Glutamatergic neuron (in vitro differentiated cells): ENCODE measurements around the gene P3H2. TPM values are rescaled to one million over a fixed set of nuclear protein-coding genes. Genes with fewer than 3 reads are reported as not detected.

Experiments used
- DNase-seq: peaks from one replicate; pipeline ENCODE4 v3.0.0; 2022
- H3K27ac Mint-ChIP-seq: one replicate; pipeline ENCODE4 v1.8.0; 2020; ENCODE audit warnings: mild to moderate bottlenecking, mixed read lengths, inconsistent platforms; ENCODE audit not compliant: unreplicated experiment
- H3K27me3 Mint-ChIP-seq: one replicate; pipeline ENCODE4 v1.8.0; 2020; ENCODE audit warnings: mild to moderate bottlenecking, moderate library complexity, mixed read lengths, inconsistent platforms; ENCODE audit not compliant: unreplicated experiment
- H3K36me3 Mint-ChIP-seq: one replicate; pipeline ENCODE4 v1.8.0; 2020; ENCODE audit warnings: mild to moderate bottlenecking, mixed read lengths, inconsistent platforms; ENCODE audit not compliant: unreplicated experiment
- H3K4me1 Mint-ChIP-seq: one replicate; pipeline ENCODE4 v1.8.0; 2020; ENCODE audit warnings: mild to moderate bottlenecking, low read depth, mixed read lengths, inconsistent platforms; ENCODE audit not compliant: unreplicated experiment
- H3K4me3 Mint-ChIP-seq: one replicate; pipeline ENCODE4 v1.8.0; 2020; ENCODE audit warnings: mild to moderate bottlenecking, mixed read lengths, inconsistent platforms; ENCODE audit not compliant: unreplicated experiment
- H3K9me3 Mint-ChIP-seq: one replicate; pipeline ENCODE4 v1.8.0; 2020; ENCODE audit warnings: mild to moderate bottlenecking, moderate library complexity, mixed read lengths, inconsistent platforms; ENCODE audit not compliant: unreplicated experiment
- total RNA-seq: library from RNA; stranded (reverse); fragmentation: NEBNext Ultra II Directional; extraction: Animal tissue kit (Norgen Biotek cat#: 25700); gene quantifications from one replicate; pipeline ENCODE4 v1.2.1, GENCODE V29; 2021; ENCODE audit not compliant: unreplicated experiment
- TF ChIP-seq, protein P1 (sequence below): fragments of 200-600 bp; sonication (generic); IDR thresholded peaks from one replicate; pipeline ENCODE4 v1.5.0; 2021; ENCODE audit not compliant: partially characterized antibody, unreplicated experiment

Gene P3H2
- total RNA-seq, 1 donor from 2014 or later = 28.6 TPM

DNA sequence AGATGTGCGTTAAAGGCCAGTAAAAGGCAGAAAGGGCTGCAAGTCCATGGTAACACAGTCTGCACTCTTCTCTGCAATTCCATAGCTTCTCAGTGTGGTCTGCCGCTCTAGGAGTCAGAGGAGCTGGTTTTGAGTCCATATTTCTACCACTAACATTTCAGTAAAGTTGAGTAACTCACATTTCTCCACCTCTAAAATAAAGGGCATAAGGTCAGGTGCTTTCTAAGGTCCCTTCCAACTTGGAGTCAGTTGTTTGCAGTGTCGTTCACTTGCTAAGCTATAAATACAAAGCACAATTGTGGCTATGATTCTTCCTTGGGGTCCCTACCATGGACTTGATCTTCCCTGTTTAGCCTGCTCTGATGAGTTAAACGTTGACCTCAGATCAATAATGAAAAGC, 171.1 kb downstream of the P3H2 start:
- Mint-ChIP-seq H3K36me3 (no peaks in the 10 kb centered on the region), H3K4me1 (no peaks in the 10 kb centered on the region), H3K4me3 (no peak overlapping the region), H3K27ac (no peak overlapping the region), H3K27me3 (no peaks in the 10 kb centered on the region), H3K9me3 (peaks cover 2% of the 10 kb centered on the region)
- TF ChIP-seq, protein P1, sequence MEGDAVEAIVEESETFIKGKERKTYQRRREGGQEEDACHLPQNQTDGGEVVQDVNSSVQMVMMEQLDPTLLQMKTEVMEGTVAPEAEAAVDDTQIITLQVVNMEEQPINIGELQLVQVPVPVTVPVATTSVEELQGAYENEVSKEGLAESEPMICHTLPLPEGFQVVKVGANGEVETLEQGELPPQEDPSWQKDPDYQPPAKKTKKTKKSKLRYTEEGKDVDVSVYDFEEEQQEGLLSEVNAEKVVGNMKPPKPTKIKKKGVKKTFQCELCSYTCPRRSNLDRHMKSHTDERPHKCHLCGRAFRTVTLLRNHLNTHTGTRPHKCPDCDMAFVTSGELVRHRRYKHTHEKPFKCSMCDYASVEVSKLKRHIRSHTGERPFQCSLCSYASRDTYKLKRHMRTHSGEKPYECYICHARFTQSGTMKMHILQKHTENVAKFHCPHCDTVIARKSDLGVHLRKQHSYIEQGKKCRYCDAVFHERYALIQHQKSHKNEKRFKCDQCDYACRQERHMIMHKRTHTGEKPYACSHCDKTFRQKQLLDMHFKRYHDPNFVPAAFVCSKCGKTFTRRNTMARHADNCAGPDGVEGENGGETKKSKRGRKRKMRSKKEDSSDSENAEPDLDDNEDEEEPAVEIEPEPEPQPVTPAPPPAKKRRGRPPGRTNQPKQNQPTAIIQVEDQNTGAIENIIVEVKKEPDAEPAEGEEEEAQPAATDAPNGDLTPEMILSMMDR = no peak
- no peak for DNase-seq

DNA sequence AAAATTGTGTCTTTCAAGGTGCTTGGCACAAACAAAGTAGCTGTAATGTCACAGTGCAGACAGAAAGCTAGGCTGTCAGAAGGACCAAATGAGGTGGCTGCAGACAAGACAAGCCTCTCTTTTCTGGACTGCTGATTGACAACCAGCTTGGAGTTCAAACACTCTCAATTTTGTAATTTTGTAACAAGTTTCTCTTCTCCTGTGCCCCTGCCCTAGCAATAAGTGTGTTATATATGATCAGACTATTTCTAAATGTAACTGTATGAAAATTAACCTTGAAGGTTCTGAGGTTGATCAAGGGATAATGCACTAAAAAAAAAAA, 172.0 kb downstream of the P3H2 start:
- Mint-ChIP-seq H3K4me3 (no peak overlapping the region), H3K9me3 (peaks cover 2% of the 10 kb centered on the region), H3K27ac (no peak overlapping the region), H3K27me3 (no peaks in the 10 kb centered on the region), H3K4me1 (no peaks in the 10 kb centered on the region), H3K36me3 (no peaks in the 10 kb centered on the region)
- DNase-seq = no peak
- TF ChIP-seq, protein P1 = no peak

DNA sequence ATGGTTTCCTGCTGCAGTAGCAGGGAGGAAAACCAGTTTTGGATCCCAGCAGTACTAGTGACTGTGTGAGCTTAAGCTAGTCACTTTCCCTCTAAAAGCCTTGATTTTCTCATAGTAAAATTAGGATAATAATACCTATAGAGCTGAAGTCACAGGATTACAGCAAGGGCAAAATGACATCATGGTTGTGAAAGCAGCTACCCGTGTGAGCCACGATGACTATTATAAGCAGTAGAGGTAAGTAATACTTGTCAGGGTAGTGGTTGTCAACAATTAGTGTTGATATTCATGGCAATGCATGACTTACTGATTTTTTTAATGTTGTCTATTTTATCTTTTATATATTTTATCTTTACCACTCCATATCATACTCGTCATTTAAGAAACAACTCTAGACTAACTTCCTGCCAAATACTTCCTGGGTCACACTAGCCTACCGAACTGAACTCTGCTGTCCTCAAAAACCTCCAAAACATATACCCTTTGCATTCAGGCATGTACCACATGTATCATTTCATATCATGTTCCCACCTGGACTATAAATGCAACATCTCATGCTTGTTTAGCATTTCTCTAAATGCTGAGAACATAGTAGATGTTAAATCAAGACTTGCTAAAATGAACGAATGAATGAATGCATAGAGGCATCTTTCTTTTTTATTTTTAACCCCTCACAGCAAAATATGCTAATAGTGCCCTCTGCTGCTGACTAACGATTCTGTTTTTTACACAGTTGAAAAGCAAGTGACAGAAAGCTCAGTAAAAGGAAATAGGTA, 172.6 kb downstream of the P3H2 start:
- no peak overlapping the region for H3K4me3 Mint-ChIP-seq

DNA sequence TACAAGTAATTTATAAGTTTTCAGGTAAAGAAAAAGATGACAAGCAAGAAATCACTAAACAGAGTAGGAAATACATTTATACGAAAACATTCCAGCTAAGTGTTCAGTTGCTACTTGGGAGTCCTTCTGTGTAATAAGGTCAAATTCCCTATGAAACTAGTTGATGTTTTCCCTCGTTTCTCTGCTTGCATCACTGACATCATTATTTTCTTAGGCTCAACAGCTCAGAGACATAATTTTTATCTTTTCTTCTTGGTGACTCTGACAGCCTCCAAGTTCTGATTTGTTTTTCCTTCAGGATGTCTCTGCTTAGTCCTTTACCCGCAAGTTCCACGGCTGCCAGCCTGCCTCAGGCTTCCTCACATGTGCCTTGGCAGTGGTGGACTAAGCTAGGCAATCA, 173.6 kb downstream of the P3H2 start:
- no peaks in the 10 kb centered on the region for H3K4me1 Mint-ChIP-seq
- H3K27ac Mint-ChIP-seq = no peak overlapping the region
- TF ChIP-seq, protein P1 = no peak
- no peaks in the 10 kb centered on the region for H3K27me3 Mint-ChIP-seq
- DNase-seq = no peak
- no peak overlapping the region for H3K4me3 Mint-ChIP-seq
- peaks cover 2% of the 10 kb centered on the region for H3K9me3 Mint-ChIP-seq
- H3K36me3 Mint-ChIP-seq = no peaks in the 10 kb centered on the region

More for the DNA sequence above, 172.6 kb downstream of the P3H2 start:
- TF ChIP-seq, protein P1 = peak; percentile 50
- H3K27ac Mint-ChIP-seq = no peak overlapping the region
- H3K36me3 Mint-ChIP-seq = no peaks in the 10 kb centered on the region
- no peaks in the 10 kb centered on the region for H3K4me1 Mint-ChIP-seq
- no peak for DNase-seq
- peaks cover 2% of the 10 kb centered on the region for H3K9me3 Mint-ChIP-seq
- H3K27me3 Mint-ChIP-seq = no peaks in the 10 kb centered on the region

DNA sequence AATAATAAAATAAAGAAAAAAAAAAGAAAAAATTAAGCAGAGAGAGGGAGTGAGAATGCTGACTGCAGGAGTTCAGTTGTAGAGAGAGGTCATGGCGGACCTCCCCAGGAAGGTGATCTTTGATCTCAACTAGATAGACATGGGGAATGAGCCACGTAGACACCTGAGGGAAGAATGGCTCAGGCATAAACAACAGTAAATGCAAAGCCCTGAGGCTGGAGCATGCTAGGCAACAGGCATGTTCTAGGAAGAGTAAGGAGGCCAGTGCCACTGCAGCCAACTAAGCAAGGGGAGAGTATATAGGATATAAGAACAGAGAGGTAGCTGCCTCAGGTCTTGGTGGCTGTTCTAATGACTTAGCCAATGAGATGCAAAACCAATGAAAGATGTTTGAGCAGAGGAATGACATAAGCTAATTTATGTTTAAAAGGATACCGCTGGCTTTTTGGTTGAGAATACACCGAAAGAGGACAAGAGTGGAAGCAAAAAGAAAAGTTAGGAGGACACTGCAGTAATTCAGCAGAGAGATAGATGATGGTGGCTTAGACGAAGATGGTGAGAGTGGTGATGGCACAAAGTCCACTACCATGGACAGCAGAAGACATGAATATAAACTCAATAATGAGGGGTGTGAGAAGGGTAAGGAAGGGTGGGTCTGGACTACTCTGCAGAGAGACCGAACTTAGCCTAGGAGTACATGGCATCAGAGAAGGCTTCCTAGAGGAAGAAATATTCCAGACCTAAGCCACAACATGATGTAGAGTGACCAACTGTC, 174.6 kb downstream of the P3H2 start:
- no peak overlapping the region for H3K4me3 Mint-ChIP-seq
- no peaks in the 10 kb centered on the region for H3K36me3 Mint-ChIP-seq
- H3K27me3 Mint-ChIP-seq = no peaks in the 10 kb centered on the region
- H3K27ac Mint-ChIP-seq = no peak overlapping the region
- peaks cover 2% of the 10 kb centered on the region for H3K9me3 Mint-ChIP-seq
- TF ChIP-seq, protein P1 = no peak
- DNase-seq = no peak
- no peaks in the 10 kb centered on the region for H3K4me1 Mint-ChIP-seq
